DND-41 (cell line): Measurements from ENCODE around the gene OBI1.

Experiments used
- EZH2 ChIP-seq: IDR thresholded peaks from 3 replicates; pipeline ENCODE4 v1.6.1; 2012; ENCODE audit warnings: borderline replicate concordance, low read depth, mild to moderate bottlenecking, moderate library complexity, low read length, inconsistent platforms; ENCODE audit not compliant: severe bottlenecking
- TF ChIP-seq, protein P1 (sequence below): IDR thresholded peaks from 2 replicates; pipeline ENCODE4 v1.5.1; 2012; ENCODE audit warnings: borderline replicate concordance, low read length, moderate library complexity, mild to moderate bottlenecking; ENCODE audit not compliant: poor library complexity, severe bottlenecking; ENCODE audit errors: extremely low read depth

DNA sequence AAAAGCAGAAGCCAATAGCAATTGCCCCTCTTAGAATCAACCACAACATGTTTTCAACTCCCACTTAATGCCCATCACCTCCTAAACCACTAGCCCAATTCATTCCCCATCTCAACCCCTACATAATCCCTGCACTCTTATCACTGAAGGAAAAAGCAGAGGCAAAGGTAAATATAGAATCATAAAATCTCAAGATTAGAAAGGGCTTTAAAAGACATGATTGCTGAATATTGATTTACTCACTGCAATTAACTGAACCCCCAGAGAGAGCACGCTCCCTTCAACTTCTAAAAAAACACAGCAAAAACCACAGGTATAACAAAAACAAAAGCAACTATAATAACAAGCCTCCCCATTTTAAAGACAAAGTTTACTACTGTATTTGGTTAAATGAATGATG lies 40.5 kb downstream of the OBI1 start:
- TF ChIP-seq, protein P1, sequence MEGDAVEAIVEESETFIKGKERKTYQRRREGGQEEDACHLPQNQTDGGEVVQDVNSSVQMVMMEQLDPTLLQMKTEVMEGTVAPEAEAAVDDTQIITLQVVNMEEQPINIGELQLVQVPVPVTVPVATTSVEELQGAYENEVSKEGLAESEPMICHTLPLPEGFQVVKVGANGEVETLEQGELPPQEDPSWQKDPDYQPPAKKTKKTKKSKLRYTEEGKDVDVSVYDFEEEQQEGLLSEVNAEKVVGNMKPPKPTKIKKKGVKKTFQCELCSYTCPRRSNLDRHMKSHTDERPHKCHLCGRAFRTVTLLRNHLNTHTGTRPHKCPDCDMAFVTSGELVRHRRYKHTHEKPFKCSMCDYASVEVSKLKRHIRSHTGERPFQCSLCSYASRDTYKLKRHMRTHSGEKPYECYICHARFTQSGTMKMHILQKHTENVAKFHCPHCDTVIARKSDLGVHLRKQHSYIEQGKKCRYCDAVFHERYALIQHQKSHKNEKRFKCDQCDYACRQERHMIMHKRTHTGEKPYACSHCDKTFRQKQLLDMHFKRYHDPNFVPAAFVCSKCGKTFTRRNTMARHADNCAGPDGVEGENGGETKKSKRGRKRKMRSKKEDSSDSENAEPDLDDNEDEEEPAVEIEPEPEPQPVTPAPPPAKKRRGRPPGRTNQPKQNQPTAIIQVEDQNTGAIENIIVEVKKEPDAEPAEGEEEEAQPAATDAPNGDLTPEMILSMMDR: no peak
- no peak for TF ChIP-seq EZH2
